Nephron progenitor cell (in vitro differentiated cells): Measurements from ENCODE around the gene ITM2B.

ENCODE experiments used
- DNase-seq: peaks from one replicate; pipeline ENCODE4 v3.0.0; 2021
- H3K27ac Mint-ChIP-seq: 2 replicates; pipeline ENCODE4 v1.8.0; 2021; ENCODE audit warnings: mild to moderate bottlenecking, moderate library complexity, mixed read lengths
- H3K27me3 Mint-ChIP-seq: 2 replicates; pipeline ENCODE4 v1.8.0; 2021; ENCODE audit warnings: mild to moderate bottlenecking, low read depth, mixed read lengths; ENCODE audit not compliant: poor library complexity
- H3K36me3 Mint-ChIP-seq: 2 replicates; pipeline ENCODE4 v1.8.0; 2021; ENCODE audit warnings: low read depth, mixed read lengths
- H3K4me1 Mint-ChIP-seq: 2 replicates; pipeline ENCODE4 v1.8.0; 2021; ENCODE audit warnings: mixed read lengths
- H3K4me3 Mint-ChIP-seq: 2 replicates; pipeline ENCODE4 v1.8.0; 2021; ENCODE audit warnings: mild to moderate bottlenecking, moderate library complexity, mixed read lengths
- H3K9me3 Mint-ChIP-seq: 2 replicates; pipeline ENCODE4 v1.8.0; 2021; ENCODE audit warnings: mild to moderate bottlenecking, moderate library complexity, mixed read lengths
- TF ChIP-seq, protein P1 (sequence below): fragments of 200-600 bp; sonication (generic); IDR thresholded peaks from 2 replicates; pipeline ENCODE4 v1.5.0; 2021; ENCODE audit warnings: antibody characterized with exemption

The ITM2B gene

DNA sequence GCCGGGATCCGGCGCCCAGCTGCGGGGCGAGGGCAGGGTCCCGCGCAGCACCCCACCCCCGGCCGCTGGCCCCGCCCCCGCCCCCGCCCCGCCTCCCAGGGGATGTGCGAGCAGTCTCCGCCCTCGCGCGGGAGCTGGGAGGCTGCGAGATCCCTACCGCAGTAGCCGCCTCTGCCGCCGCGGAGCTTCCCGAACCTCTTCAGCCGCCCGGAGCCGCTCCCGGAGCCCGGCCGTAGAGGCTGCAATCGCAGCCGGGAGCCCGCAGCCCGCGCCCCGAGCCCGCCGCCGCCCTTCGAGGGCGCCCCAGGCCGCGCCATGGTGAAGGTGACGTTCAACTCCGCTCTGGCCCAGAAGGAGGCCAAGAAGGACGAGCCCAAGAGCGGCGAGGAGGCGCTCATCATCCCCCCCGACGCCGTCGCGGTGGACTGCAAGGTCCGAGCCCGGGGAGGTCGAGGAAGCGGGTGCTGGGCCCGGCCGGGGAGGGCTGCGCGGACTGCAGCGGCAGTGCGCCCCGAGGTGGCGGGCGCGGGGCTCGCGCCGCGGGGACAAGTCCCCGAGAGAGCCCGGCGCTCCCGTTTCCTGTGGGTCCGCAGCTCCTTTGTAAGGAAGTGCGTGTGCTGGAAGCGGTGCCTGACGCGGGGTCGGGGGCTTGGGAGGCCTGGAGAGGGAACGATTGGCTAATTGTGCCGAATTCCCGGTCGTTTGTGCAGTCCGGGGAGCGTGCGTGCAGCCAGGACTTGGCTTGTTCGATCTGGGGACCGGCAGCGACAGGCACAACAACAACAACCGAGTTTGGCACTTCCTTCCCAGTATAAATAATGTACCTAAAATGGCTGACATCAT, at the start of gene ITM2B:
TSS of gene ITM2B (plus strand) at position 161 of the 843 bp plus-strand sequence. CDS start at position 316, 155 bp downstream.
- Mint-ChIP-seq H3K36me3 (no peaks in the 10 kb centered on the region), H3K4me3 (peak within 1 kb of the TSS; percentile 96), H3K4me1 (peaks cover 60% of the 10 kb centered on the region), H3K27me3 (peaks cover 4% of the 10 kb centered on the region), H3K27ac (peak within 1 kb of the TSS; percentile 94), H3K9me3 (no peaks in the 10 kb centered on the region)
- DNase-seq: peak; percentile 77
- TF ChIP-seq, protein P1, sequence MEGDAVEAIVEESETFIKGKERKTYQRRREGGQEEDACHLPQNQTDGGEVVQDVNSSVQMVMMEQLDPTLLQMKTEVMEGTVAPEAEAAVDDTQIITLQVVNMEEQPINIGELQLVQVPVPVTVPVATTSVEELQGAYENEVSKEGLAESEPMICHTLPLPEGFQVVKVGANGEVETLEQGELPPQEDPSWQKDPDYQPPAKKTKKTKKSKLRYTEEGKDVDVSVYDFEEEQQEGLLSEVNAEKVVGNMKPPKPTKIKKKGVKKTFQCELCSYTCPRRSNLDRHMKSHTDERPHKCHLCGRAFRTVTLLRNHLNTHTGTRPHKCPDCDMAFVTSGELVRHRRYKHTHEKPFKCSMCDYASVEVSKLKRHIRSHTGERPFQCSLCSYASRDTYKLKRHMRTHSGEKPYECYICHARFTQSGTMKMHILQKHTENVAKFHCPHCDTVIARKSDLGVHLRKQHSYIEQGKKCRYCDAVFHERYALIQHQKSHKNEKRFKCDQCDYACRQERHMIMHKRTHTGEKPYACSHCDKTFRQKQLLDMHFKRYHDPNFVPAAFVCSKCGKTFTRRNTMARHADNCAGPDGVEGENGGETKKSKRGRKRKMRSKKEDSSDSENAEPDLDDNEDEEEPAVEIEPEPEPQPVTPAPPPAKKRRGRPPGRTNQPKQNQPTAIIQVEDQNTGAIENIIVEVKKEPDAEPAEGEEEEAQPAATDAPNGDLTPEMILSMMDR: no peak

GRCh38 chr13:48184260-48184659, 48.7 kb upstream of the ITM2B start:
- H3K27ac Mint-ChIP-seq: no peak overlapping the region
- H3K4me3 Mint-ChIP-seq: no peak overlapping the region
- peaks cover 7% of the 10 kb centered on the region for H3K27me3 Mint-ChIP-seq
- no peaks in the 10 kb centered on the region for H3K9me3 Mint-ChIP-seq
- TF ChIP-seq, protein P1: no peak
- no peaks in the 10 kb centered on the region for H3K4me1 Mint-ChIP-seq
- DNase-seq: no peak
- no peaks in the 10 kb centered on the region for H3K36me3 Mint-ChIP-seq

DNA sequence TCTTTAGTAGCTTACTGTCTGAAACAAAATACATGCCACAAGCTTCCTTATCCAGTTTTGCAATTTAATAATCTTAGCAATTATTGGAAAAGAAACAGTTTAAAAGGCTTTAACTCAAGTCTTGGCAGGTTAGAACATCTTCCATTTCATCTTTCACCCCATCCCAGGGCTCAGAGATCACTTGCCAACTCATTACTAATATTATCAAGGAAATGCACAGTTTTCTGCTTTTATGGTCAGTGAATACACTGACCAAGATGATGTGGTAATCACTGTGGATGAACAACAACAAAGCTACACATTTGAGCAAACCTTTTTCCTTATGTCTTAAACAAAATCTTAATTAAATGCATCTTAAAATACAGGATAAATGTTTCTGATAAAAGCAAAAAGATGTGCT, 48.0 kb upstream of the ITM2B start:
- Mint-ChIP-seq H3K4me3 (no peak overlapping the region), H3K4me1 (no peaks in the 10 kb centered on the region), H3K27me3 (peaks cover 7% of the 10 kb centered on the region), H3K27ac (no peak overlapping the region), H3K36me3 (no peaks in the 10 kb centered on the region), H3K9me3 (no peaks in the 10 kb centered on the region)
- TF ChIP-seq, protein P1: no peak
- no peak for DNase-seq

DNA sequence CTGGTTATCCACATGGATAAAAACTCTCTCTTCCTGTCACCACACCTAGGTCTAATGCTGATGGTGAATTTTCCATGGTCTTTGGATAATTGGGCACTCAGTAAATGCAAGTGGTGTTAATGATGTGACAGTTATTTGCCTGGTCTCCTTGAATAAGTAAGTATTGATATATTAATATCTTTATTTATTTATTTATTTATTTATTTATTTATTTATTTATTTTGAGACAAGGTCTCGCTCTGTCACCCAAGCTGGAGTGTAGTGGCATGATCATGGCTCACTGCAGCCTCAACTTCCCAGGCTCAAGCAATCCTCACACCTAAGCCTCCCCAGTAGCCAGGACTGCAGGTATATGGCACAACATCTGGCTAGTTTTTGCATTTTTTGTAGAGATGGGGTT, 46.3 kb upstream of the ITM2B start:
- Mint-ChIP-seq H3K4me3 (no peak overlapping the region), H3K27me3 (peaks cover 7% of the 10 kb centered on the region)

DNA sequence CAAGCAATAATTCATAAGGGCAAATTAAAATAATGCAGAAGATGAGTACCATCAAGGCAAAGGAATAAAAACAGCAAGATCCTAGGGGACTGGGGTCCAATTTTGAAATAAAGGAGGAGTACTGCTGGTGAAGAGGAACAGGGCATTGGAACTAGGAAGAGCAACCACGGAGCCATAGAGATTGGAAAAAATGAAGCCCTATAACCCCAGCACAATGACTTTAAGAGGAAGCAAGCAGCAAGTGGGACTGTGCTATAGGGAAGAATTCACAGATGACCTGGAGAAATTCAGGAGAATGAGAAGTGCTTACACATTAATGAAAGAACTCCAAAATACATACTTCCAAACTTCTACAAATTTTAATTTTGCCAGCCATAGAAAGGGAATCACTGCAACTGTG, 44.9 kb upstream of the ITM2B start:
- H3K27me3 Mint-ChIP-seq: peaks cover 7% of the 10 kb centered on the region
- no peak overlapping the region for H3K4me3 Mint-ChIP-seq
- no peaks in the 10 kb centered on the region for H3K4me1 Mint-ChIP-seq
- H3K27ac Mint-ChIP-seq: no peak overlapping the region
- no peak for DNase-seq
- no peaks in the 10 kb centered on the region for H3K36me3 Mint-ChIP-seq
- no peaks in the 10 kb centered on the region for H3K9me3 Mint-ChIP-seq
- TF ChIP-seq, protein P1: no peak

More for the DNA sequence above, 46.3 kb upstream of the ITM2B start:
- Mint-ChIP-seq H3K36me3 (no peaks in the 10 kb centered on the region), H3K27ac (no peak overlapping the region), H3K4me1 (no peaks in the 10 kb centered on the region), H3K9me3 (no peaks in the 10 kb centered on the region)
- TF ChIP-seq, protein P1: no peak
- DNase-seq: no peak

GRCh38 chr13:48188601-48189000, 44.4 kb upstream of the ITM2B start:
- Mint-ChIP-seq H3K27me3 (peaks cover 7% of the 10 kb centered on the region), H3K36me3 (no peaks in the 10 kb centered on the region), H3K4me3 (no peak overlapping the region)

More at GRCh38 chr13:48188601-48189000, 44.4 kb upstream of the ITM2B start:
- DNase-seq: no peak
- Mint-ChIP-seq H3K9me3 (no peaks in the 10 kb centered on the region), H3K4me1 (no peaks in the 10 kb centered on the region), H3K27ac (no peak overlapping the region)
- TF ChIP-seq, protein P1: no peak
